HG02763 (cell line): Measurements from ENCODE around the gene SLC23A3.

Experiments used
- ATAC-seq: cut with Tn5 transposase; IDR thresholded peaks from one replicate; pipeline ENCODE4 v1.9.1; 2021; ENCODE audit warnings: mild to moderate bottlenecking, moderate library complexity; ENCODE audit not compliant: unreplicated experiment

Gene SLC23A3

DNA sequence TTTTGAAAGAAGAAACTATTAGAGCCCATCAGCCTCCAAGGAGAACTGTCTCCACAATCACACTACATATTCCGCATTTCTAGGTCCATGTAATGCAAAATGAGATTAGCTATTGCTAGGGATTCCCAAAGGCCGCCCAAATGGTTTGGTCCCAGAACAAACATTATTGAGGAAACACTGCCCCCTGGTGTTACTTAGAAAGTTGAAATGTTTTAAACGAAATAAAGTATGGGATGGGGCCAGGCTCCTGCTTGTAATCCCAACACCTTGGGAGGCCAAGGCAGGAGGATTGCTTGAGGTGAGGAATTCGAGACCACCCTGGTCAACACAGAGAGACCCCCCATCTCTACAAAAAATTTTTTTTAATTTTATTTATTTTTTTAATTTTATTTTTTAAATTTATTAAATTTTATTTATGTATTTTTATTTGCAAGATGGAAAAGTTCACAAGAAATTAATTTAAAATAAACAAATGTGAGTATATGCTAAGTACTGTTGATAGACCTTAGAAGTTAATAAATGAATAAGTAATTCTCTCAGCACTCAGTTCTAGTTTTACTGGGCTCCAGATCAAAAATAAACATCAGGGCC is 14.7 kb downstream of the SLC23A3 start:
- ATAC-seq, result no peak

DNA sequence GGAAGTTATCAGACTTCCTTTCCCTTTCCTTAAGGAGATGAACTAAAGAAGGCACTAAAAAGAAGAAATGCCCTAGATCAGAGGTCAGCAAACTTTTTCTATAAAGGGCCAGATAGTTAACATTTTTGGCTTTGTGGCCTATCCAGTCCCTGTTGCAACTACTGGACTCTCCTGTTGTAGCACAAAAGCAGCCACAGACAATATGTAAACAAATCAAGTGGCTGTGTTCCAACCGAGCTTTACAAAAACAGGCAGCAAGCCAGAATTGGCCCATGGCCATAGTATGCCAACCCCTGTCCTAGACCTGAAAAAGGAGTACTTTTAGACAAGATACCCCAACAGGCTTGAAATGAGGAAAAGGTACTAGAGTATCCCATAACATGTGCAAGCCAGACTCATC is 20.2 kb downstream of the SLC23A3 start:
- ATAC-seq, result no peak

DNA sequence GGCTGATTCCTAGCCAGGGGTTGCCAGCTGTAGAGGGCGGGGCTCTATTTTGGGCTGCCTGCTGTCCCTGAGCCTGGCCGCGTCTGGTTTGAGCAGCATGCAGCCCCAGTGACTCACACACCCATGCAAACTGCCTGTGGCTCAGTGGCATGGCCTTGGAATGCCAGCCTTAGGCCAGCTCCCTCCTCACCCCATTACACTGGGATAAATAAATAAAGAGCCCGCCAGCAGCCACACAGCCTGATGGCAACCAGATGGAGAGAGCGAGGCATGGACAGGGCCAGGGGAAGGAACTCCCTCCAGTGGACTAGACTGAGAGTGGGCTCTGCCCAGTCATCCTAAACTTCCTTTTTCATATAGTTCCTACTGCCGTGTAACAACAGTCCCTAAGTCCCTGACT is 27.5 kb downstream of the SLC23A3 start:
- no peak for ATAC-seq

- ATAC-seq, result no peak
Observed at GRCh38 chr2:219140722-219141121, 29.1 kb downstream of the SLC23A3 start.

DNA sequence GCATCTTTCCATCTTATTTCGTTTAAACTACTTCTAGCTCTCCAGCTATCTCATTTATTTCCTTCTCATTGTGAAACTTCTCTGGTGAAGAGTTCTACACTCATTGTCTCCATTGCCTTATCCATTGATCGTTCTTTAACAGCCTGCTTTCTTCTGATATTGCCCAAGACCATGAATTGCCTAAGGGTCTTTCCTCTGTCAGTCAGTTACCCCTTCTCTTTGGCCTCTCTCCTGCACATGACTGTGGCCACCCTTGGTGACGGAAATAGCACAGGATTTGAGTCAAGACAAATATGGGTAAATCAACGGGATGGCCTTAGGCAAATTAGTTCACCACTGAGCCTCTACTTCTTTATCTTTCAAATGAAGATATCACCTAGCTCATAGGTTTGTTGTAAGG is 35.9 kb downstream of the SLC23A3 start:
- no peak for ATAC-seq

DNA sequence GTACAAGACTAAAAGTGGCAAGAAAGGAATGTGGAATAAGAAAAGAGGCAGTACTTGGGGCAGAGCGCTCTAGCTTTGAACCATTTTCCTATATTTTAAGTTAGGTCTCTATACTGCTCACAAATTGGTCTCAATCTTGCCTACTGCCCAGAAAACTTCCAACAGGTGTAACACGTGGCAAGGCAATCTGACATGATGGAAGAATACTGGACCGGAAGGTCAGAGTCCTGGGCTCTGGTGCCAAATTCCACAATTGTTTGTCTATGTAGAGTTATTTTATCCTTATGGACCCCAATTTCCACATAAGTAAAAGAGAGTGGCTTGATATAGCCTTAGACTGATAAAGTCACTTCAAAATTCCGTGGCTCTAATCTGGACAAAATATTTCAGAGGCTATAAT is 38.1 kb downstream of the SLC23A3 start:
- no peak for ATAC-seq

DNA sequence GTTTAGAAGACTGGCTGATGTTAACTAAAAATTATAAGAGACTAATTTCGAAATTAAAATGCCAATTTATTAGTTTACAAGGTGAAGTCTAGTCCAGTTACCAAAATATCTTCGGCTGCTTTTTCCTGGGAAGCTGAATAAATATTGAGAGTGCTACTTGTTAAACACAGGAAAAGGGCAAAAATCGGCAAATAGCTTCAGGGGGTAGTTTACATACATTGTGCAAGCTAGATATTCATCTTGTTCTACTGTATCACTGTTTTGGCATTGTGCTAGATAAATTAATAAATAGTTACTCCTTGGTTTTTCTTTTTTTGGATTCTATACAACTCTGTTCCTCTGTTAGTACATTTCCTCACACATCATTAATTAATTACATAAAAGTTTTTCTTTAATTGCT is 38.5 kb downstream of the SLC23A3 start:
- no peak for ATAC-seq

DNA sequence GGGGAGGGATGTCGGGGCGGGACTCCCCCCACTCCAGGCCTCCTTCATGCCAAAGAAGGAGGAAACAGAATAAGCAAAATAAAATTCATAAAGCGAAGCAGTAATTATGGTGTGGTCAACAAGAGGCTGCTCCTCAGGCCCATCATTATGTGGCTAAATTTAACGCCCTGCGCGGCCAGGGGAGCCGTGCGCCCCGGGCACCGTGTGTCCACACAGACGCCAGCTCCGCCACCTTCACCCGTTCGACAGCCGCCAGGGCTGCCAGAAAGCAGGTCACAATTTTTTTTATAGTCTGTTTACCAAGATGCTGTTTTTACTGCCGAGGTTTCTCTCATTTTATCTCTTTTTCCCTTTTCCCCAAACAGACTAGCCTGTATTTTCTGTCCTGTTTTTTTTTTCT is 40.2 kb downstream of the SLC23A3 start:
- no peak for ATAC-seq

- ATAC-seq, result no peak
Observed at GRCh38 chr2:219128396-219128795, 41.4 kb downstream of the SLC23A3 start.

GRCh38 chr2:219127037-219127635 is 42.7 kb downstream of the SLC23A3 start:
- ATAC-seq, result no peak

DNA sequence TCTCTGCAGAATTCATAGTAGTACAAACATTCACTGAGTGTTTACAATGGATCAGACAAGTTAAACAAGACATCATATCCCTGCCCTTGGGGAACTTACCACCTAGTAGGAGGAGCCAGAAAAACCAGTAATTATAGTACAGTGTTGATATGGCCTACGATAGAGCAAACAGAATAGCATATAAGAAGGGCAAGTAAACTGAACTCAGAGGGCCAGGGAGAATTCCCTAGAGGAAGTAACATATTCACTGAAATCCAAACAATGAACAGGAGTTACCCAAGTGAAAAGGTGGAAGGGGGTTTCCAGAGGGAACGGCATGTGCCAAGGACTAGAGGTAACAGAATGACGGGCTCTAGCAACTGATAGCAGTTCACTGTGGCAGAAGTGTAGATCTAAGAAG is 43.3 kb downstream of the SLC23A3 start:
- ATAC-seq, result no peak

DNA sequence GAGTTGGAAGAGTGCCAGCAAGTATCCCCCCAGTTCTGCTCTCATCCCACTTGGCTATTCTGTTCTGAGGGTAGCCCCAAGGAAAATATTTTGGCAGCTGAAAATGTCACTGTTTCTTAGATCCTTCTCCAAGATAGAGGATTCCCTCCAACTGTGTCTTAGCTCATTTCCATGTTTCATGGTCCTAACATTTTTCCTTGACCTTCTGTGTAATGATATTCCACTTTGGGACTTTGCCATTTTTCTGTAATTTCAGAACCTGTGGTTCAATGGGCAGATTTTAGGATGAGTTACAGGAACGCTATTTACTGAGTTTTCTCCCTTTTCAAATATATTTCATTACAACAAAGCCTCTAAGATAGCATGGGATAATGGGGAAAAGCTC is 44.0 kb downstream of the SLC23A3 start:
- ATAC-seq, result no peak

DNA sequence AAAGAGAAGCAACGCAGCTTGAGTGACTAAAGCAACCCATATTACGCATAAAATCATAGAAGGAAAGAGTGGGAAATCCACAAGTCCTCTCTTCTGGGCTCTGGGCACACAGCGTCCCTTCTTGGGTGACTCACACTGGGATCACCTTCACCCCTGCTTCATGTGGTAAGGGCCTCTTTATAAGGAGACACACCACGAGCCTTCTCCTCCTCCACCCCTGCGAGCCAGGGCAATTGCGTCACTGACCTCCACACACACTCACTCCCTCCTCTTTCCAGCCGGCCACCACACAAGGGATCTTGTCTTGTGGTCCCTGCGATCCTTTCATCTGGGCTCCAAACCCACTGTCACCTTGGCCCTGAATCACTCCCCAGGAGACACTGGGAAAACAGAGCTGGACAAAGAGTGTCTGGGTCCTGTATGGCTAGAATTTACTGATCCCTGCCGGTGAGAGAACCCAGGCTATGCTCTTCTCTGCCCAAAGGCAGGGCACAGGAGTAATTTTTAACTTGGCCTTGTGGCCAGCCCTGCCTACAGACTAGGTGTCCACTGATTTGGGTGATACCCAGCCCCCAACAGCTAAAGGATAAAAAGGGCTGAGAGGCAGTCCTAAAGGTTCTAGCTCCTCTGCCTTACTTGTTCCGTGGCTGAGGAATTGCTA is 44.5 kb downstream of the SLC23A3 start:
- no peak for ATAC-seq

DNA sequence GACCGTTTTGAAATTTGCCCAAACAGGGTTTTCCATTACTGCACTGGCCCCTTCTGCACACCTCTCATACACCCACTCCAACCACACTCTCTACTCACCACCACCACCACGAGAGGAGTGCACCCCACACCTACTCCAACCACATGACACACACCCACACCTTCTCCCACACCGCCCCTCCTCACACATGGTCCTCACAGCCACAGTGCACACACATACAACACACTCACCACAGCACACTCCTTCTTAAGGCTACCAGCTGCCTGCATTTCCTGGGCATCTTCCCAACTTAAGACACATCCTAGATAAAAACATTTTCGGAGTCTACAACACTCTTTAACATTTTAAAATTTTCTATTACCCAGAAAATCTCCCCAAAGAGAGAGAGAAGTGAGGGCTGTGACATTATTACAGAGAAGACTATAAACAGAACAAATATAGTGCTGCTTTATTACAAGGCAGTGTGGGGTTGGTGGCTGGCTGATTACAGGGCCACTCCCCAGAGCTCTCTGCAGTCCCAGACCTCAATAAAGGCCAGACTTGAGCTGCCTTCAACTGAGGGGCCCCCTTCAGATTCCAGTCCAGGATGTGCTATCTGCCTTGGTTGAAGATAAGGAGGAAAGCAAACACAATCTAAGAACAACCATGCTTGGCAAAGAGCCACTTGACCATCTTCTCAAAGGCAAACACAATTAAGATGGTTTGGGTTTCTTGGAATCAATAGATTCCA is 45.3 kb downstream of the SLC23A3 start:
- no peak for ATAC-seq

GRCh38 chr2:219123356-219124135 is 46.3 kb downstream of the SLC23A3 start:
- ATAC-seq, result no peak

- no peak for ATAC-seq
Observed at GRCh38 chr2:219122202-219122980, 47.4 kb downstream of the SLC23A3 start.

GRCh38 chr2:219120082-219120481 is 49.7 kb downstream of the SLC23A3 start:
- ATAC-seq, result no peak

- no peak for ATAC-seq
Observed at GRCh38 chr2:219119422-219120043, 50.3 kb downstream of the SLC23A3 start.

DNA sequence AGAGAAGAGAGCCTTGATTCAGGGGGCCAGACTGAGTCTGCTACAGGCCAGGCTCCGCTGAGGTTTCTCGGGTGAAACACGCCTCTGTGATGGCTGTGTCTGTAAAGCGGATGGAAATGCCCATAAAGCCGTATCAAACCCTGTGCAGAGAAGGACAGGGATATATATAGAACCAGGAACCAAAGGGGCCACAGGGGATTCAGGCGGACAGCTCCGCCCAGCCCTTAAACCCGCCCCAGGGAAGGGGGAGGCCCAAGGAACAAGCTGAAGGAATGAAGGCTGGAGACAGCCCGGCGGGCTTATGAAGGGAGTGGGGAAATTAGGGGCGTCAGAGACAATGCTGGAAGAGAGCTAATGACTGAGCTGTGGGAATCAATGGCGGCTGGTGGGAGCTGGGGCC is 51.3 kb downstream of the SLC23A3 start:
- no peak for ATAC-seq
